Spleen (tissue), 7 donors: ENCODE data around the gene CEP170.

Experiments used
- CTCF ChIP-seq, 11 experiments: fragments of 200-600 bp in 7 of 11; fragments of 450-650 bp in 4 of 11; sonication (generic) in 4 of 11; IDR thresholded peaks in 8 of 11; conservative IDR thresholded peaks in 3 of 11; 1 replicate in 7 of 11; 2 replicates in 4 of 11; pipeline versions ENCODE4 v1.4.0 to v1.8.0; 2016 to 2021; ENCODE audit warnings: antibody characterized with exemption in 11 of 11, inconsistent platforms in 4 of 11, mild to moderate bottlenecking in 1 of 11
- POLR2A ChIP-seq, 3 donors: fragments of 450-650 bp; IDR thresholded peaks; one replicate each; pipeline ENCODE4 v1.5.1; 2017; ENCODE audit warnings: antibody characterized with exemption in 3 of 3, mild to moderate bottlenecking in 1 of 3
- donor health status: DM: no; HTN: no; CAD: no; lungs with moderate emphysema.
- donor health status: DM: no; HTN: no; CAD: no.
- donor health status: DM: no; HTN: no; CAD: no.

DNA sequence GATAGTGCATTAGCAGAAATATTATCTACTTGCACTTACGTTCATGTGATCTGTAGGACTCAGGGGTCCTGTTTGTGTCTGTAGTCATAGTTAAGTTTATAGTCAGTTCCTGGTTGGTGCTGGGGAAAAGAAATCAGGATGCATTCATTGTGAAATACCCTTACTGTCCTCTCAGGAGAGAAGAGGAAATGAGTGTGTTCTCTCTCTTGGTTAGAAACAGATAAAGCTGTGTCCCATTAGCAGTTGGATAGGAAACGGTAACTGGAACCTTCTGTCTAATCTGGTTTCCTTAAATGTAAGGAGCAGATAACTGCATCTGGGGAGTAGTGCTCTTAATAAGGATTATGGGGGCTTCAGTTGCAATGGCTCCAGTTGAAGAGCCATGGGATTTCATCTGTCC, 9.6 kb upstream of the CEP170 start:
- TF ChIP-seq CTCF (IDR thresholded peaks at IDR 0.05 in 8 of 11, conservative IDR thresholded peaks at IDR 0.05 in 3 of 11) = no peak
- no peak for TF ChIP-seq POLR2A (IDR thresholded peaks at IDR 0.05)
